ENCODE results near the gene ATP11C.

GRCh38 chrX:139734996-139735395 is 197.9 kb downstream of the ATP11C start:
- TF ChIP-seq POLR2AphosphoS5 (IDR thresholded peaks at IDR 0.05; ENCODE audit: low read depth, low read length) (no peak), POLR2A (IDR thresholded peaks at IDR 0.05; ENCODE audit: low read depth, low read length) (no peak), TAF1 (IDR thresholded peaks at IDR 0.05; ENCODE audit: low read depth, low read length) (no peak), SPI1 (IDR thresholded peaks at IDR 0.05; ENCODE audit: low read depth, low read length) (no peak)
